K562 (cell line): ENCODE measurements around the gene CAPRIN1. TPM values are rescaled to one million over a fixed set of nuclear protein-coding genes. Genes with fewer than 3 reads are reported as not detected.
A peak's percentile ranks its signal among the peaks of the same experiment; 100 is the strongest.

Experiments used
- ASH1L ChIP-seq: fragments of 450-650 bp; IDR thresholded peaks from 2 replicates; pipeline ENCODE4 v1.6.1; 2018; ENCODE audit warnings: borderline replicate concordance, mild to moderate bottlenecking, low read depth; ENCODE audit not compliant: partially characterized antibody
- C11orf30 ChIP-seq: fragments of 450-650 bp; IDR thresholded peaks from 2 replicates; pipeline ENCODE4 v1.6.1; 2016; ENCODE audit warnings: low read depth, mild to moderate bottlenecking
- DPF2 ChIP-seq: fragments of 450-650 bp; IDR thresholded peaks from 2 replicates; pipeline ENCODE4 v1.6.1; 2016
- ELF1 ChIP-seq: fragments of 200-800 bp; sonication (Bioruptor generic); IDR thresholded peaks from 2 replicates; pipeline ENCODE4 v1.6.1; 2016; ENCODE audit warnings: missing genetic modification characterization, missing compliant biosample characterization
- PRPF4 ChIP-seq: fragments of 200-400 bp; formaldehyde crosslinking; IDR thresholded peaks from one replicate; pipeline ENCODE4 v1.6.1; 2017; ENCODE audit warnings: low read length, low read depth, mild to moderate bottlenecking; ENCODE audit not compliant: insufficient read depth, poor library complexity, severe bottlenecking
- TARDBP ChIP-seq: fragments of 450-650 bp; IDR thresholded peaks from 2 replicates; pipeline ENCODE4 v1.6.1; 2016
- XRCC5 ChIP-seq: fragments of 200-400 bp; formaldehyde crosslinking; IDR thresholded peaks from 2 replicates; pipeline ENCODE4 v1.6.1; 2017; ENCODE audit warnings: low read depth, mild to moderate bottlenecking, low read length
- ZBTB9 ChIP-seq: fragments of 450-650 bp; formaldehyde crosslinking; IDR thresholded peaks from 2 replicates; pipeline ENCODE4 v1.4.0; 2020; ENCODE audit warnings: mild to moderate bottlenecking, moderate library complexity
- ZNF165 ChIP-seq: fragments of 250-450 bp; sonication (Bioruptor Pico); IDR thresholded peaks from 2 replicates; pipeline ENCODE4 v1.4.0; 2020; ENCODE audit warnings: borderline replicate concordance
- ZNF184 ChIP-seq: sonication (generic); formaldehyde crosslinking; IDR thresholded peaks from 2 replicates; pipeline ENCODE4 v1.5.0; 2020; ENCODE audit warnings: missing genetic modification reagents
- ZNF217 ChIP-seq: sonication (generic); formaldehyde crosslinking; IDR thresholded peaks from 2 replicates; pipeline ENCODE4 v1.8.0; 2022; ENCODE audit warnings: mild to moderate bottlenecking, missing genetic modification reagents
- polyA plus RNA-seq, 8 experiments: library from polyadenylated mRNA; depleted of rRNA in 4 of 8; stranded (reverse) in 5 of 8; unstranded in 3 of 8; fragments of >200 nt; fragmentation: Nextera tagmentation in 2 of 8; fragmentation: Illumina TruSeq in 1 of 8; extraction: Ambion mirVana in 2 of 8; extraction: Trizol in 1 of 8; gene quantifications; 2 replicates each; pipeline versions ENCODE4 v1.2.1 to v1.2.3, GENCODE V29; 2011 to 2014; ENCODE audit warnings: inconsistent platforms in 1 of 8, missing spikeins in 1 of 8
- total RNA-seq, 7 experiments: library from RNA; depleted of rRNA in 6 of 7; stranded (reverse); fragments of >200 nt in 6 of 7; fragmentation: Illumina TruSeq in 2 of 7; extraction: Trizol in 2 of 7; gene quantifications; 2 replicates each; pipeline versions ENCODE4 v1.2.1 to v1.2.3, GENCODE V29; 2011 to 2021; ENCODE audit warnings: low replicate concordance in 1 of 7
- TF ChIP-seq, protein P1 (sequence below): fragments of 450-650 bp; formaldehyde crosslinking; IDR thresholded peaks from 2 replicates; pipeline ENCODE4 v1.4.0; 2020; ENCODE audit warnings: mild to moderate bottlenecking, mixed read lengths
- TF ChIP-seq, protein P2 (sequence below): fragments of 250-450 bp; sonication (Bioruptor Pico); IDR thresholded peaks from 2 replicates; pipeline ENCODE4 v1.4.0; 2020
- TF ChIP-seq, protein P3 (sequence below): sonication (generic); formaldehyde crosslinking; IDR thresholded peaks from 2 replicates; pipeline ENCODE4 v1.8.0; 2022; ENCODE audit warnings: mild to moderate bottlenecking, low read depth, missing genetic modification reagents

Gene CAPRIN1
- total and polyA plus RNA-seq, 9 of the 15 experiments (the other 6 are each of a cell fraction or from before 2014, with no cell fraction given): 49.6 to 271 (median 244) TPM

GRCh38 chr11:34105079-34105956 is 53.8 kb downstream of the CAPRIN1 start, which contains the start of gene NAT10 (continued):
- TF ChIP-seq TARDBP: no peak
- no peak for TF ChIP-seq ZNF217
- TF ChIP-seq, protein P1, sequence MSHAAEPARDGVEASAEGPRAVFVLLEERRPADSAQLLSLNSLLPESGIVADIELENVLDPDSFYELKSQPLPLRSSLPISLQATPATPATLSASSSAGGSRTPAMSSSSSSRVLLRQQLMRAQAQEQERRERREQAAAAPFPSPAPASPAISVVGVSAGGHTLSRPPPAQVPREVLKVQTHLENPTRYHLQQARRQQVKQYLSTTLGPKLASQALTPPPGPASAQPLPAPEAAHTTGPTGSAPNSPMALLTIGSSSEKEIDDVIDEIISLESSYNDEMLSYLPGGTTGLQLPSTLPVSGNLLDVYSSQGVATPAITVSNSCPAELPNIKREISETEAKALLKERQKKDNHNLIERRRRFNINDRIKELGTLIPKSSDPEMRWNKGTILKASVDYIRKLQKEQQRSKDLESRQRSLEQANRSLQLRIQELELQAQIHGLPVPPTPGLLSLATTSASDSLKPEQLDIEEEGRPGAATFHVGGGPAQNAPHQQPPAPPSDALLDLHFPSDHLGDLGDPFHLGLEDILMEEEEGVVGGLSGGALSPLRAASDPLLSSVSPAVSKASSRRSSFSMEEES (CRISPR knock-in tag): peak; percentile 1; the same call in 1 of the 2 replicates
- TF ChIP-seq ELF1: peak; percentile 69
- 0 out of 2 replicates have a peak, but pooled peaks have one; percentile 51 for TF ChIP-seq ZNF165 (CRISPR knock-in tag)
- TF ChIP-seq PRPF4: no peak
- TF ChIP-seq, protein P2, sequence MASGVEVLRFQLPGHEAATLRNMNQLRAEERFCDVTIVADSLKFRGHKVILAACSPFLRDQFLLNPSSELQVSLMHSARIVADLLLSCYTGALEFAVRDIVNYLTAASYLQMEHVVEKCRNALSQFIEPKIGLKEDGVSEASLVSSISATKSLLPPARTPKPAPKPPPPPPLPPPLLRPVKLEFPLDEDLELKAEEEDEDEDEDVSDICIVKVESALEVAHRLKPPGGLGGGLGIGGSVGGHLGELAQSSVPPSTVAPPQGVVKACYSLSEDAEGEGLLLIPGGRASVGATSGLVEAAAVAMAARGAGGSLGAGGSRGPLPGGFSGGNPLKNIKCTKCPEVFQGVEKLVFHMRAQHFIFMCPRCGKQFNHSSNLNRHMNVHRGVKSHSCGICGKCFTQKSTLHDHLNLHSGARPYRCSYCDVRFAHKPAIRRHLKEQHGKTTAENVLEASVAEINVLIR (CRISPR knock-in tag): peak; percentile 98
- TF ChIP-seq DPF2: peak; percentile 64; the same call in 1 of the 2 replicates
- TF ChIP-seq ZNF184 (CRISPR knock-in tag): no peak
- peak; percentile 96 for TF ChIP-seq C11orf30
- TF ChIP-seq, protein P3, sequence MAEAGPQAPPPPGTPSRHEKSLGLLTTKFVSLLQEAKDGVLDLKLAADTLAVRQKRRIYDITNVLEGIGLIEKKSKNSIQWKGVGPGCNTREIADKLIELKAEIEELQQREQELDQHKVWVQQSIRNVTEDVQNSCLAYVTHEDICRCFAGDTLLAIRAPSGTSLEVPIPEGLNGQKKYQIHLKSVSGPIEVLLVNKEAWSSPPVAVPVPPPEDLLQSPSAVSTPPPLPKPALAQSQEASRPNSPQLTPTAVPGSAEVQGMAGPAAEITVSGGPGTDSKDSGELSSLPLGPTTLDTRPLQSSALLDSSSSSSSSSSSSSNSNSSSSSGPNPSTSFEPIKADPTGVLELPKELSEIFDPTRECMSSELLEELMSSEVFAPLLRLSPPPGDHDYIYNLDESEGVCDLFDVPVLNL (CRISPR knock-in tag): no peak
- no peak; the same call in 1 of the 2 replicates for TF ChIP-seq XRCC5
- TF ChIP-seq ZBTB9 (CRISPR knock-in tag): peak; percentile 83; the same call in 1 of the 2 replicates
- TF ChIP-seq ASH1L: no peak
